Dermis blood vessel endothelial cell (primary cell): ENCODE results near the gene YIF1A. TPM values are rescaled to one million over a fixed set of nuclear protein-coding genes. Genes with fewer than 3 reads are reported as not detected.

Source experiments
- DNase-seq: peaks from one replicate; pipeline ENCODE4 v3.0.0; 2010
- total RNA-seq: library from RNA; depleted of rRNA; stranded (reverse); fragments of >200 nt; gene quantifications from 2 replicates; pipeline ENCODE4 v1.2.3, GENCODE V29; 2014

Gene YIF1A
- total RNA-seq, 1 donor from 2014 or later: 159 TPM

DNA sequence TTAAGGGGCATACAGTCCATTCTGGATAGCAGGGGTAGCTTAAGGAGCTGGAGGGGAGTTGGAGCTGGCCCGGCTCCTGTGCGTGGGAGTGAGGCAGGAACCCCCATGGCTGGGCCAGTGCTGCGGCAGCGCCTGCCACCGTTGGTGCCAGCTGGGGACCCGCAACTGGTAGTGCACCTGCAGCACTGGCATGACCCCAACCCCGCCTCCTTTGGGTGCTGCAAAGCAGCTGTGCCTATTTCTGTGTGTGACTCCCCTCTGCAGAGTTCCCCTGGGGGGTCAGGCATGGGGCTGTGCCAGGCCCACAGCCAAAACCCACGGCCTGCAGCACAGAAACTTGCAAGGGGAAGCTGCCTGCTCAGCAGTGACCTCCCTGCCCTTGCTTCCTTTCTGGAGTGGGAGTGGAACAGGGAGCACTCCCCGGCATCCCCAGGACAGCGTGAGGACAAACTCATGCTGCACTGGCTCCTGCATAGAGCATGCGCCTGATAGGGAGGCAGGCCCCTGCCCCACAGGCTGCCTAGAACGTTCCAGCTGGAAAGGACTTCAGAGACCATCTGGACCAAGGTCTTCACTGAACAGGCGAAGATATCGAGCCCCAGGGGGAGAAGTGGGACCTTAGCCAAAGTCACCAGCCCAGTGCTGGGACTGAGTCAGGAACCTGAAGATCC lies 46.7 kb downstream of the YIF1A start:
- no peak for DNase-seq

DNA sequence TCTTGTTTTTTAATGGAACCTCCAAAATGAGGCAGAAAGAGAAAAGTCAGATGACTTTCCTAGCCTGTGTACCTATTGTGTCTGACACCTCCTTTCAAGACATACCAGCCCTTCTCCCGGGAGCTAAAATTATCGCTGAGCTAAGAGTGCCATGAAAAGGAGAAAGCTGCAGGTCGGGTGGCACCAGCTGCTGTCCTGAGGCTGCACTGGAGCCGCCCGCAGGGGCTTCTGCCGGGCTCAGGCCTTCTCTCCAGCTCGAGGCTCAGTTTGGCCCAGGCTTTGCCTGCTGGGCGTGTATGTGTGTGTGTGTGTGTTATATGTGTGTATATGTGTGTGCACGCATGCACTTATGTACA lies 48.2 kb downstream of the YIF1A start:
- no peak for DNase-seq

DNA sequence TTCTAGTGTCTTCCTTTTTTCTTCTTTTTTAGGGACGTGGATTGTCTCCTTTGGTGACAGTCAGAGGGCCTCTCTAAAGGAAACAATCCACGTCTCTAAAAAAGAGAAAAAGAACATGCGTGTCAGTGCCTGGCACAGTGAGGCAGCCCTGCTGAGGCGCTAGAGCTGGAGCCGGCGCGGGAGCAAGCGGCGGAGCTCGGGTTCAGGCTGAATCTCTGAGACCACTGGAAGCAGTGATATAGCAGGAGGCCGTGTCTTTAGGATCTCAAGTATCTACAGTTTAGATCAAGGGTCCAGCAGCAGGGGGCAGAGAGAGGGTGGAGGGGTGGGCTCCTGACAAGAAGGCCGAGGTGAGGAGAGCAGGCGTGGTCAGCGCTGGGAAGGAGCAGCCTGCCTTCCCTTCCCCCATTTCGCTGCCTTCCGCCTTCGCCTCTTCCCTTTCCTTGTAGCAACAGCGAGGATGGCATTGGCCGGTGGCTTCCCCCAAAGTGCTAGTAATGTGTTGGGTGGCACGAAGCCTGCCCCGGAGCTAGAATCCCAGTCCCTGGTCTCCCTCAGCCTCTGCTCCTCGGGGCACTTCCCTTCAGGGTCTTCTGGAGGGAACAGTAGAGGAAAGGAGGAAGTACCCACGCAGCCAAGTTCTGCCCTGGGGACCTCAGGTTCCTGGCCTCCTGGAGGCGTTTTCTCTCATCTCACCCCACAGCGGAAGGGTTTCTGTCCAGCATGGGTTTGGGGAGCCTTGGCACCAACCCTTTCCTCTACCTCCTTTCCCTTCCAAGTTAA lies 48.8 kb downstream of the YIF1A start:
- no peak for DNase-seq

DNA sequence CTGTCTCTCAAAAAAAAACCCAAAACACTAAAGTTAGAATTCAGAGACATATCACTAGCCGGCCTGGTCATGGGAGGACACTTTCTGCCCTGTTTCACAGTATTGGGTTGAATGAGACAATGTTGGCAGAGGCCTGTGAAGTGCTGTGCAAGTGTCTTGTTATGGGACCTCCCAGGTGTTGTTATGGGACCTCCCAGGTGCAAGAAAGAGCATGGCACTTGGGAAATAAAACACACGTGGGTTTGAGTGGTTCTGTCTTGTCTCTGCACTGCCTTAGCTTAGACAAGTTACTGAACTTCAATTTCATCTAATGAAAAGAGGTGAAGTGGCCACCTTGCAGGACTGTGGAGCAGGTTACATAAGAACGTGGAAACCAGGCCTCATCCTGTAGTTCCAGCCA lies 49.4 kb downstream of the YIF1A start:
- DNase-seq: no peak

DNA sequence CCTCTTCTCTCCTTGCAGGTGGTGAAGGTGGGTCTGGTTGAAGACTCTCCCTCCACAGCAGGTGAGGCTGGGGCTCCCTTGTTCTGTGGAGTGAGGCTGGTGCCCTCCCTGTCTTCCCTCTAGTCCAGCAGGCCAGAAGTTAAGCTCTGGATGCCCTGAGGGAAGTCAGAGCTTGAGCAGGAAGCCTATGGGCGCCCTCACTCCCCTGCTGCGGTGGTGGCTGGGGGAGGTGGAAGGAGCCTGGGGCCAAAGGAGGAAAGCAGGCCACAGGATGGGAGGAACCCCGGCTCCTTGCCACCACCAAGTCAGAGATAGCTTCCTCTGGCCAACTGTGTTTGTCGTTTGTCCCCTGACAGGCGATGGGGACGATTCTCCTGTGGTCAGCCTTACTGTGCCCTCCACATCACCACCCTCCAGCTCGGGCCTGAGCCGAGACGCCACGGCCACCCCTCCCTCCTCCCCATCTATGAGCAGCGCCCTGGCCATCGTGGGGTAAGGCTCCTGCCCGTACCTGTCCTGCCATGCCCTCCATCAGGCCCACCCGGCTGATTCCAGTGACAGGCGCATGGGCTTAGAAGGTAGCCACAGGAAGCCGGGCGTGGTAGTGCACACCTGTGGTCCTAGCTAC lies 50.0 kb downstream of the YIF1A start:
- DNase-seq: no peak

DNA sequence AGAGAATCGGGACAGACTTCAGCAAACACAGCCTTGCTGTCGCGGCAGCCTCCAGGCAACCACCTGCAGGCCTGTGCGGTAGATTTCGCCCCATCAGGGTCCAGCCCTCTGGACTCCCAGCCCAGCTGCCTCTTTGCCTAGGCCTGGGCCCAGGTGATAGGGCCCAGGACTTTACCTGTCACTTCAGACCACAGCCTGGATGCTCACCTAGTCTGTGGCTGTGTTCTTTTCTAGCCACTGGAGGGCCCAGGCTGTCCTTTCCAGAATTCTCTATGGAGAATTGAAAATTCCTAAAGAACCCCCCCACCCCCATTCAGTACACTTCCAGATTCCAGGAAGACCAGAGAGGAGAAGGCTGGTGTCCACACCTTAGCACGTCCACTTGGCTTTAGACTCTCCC lies 51.1 kb downstream of the YIF1A start:
- DNase-seq: no peak

DNA sequence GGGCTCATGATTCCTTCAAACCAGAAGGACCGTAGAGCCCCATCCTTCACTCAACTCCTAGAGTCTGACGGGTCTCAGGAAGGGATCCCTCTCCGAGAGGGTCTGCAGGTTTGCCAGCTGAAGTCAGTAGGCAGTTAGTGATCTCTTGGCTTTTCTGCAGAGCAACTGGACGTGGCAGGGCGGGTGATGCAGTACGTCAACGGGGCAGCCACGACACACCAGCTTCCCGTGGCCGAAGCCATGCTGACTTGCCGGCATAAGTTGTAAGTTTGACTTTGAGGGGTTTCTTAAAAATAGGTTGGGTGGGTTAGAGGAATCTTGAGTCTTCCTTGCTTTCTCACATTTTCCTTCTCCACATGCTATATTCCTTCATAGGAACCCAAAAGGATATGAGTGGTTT lies 53.8 kb downstream of the YIF1A start:
- no peak for DNase-seq

Other genes starting within 250 kb of the YIF1A start
- 0.60 and 1.4 TPM in 2 replicates for gene GAL3ST3, start 240.0 kb downstream of the YIF1A start, total RNA-seq
- gene SF3B2, start 236.8 kb downstream of the YIF1A start, total RNA-seq: 116 and 141 TPM in 2 replicates
- 28.2 and 52.7 TPM in 2 replicates for gene PACS1, start 218.9 kb downstream of the YIF1A start, total RNA-seq
- 18.0 and 18.5 TPM in 2 replicates for gene KLC2, start 31.4 kb downstream of the YIF1A start, total RNA-seq
- gene RAB1B, start 20.5 kb downstream of the YIF1A start, total RNA-seq: 77.8 and 196 TPM in 2 replicates
- not detected in 2 replicates for gene CNIH2, start 11.0 kb downstream of the YIF1A start, total RNA-seq
- gene TMEM151A, start 2.8 kb upstream of the YIF1A start, total RNA-seq: not detected in 2 replicates
- 0.23 and 0.68 TPM in 2 replicates for gene CD248, start 27.9 kb upstream of the YIF1A start, total RNA-seq
- 4.8 and 6.7 TPM in 2 replicates for gene RIN1, start 47.3 kb upstream of the YIF1A start, total RNA-seq
- 65.7 and 71.8 TPM in 2 replicates for gene BRMS1, start 56.0 kb upstream of the YIF1A start, total RNA-seq
- 25.8 and 28.1 TPM in 2 replicates for gene B4GAT1, start 58.5 kb upstream of the YIF1A start, total RNA-seq
- gene SLC29A2, start 82.6 kb upstream of the YIF1A start, total RNA-seq: 1.2 and 2.3 TPM in 2 replicates
- gene NPAS4, start 131.9 kb upstream of the YIF1A start, total RNA-seq: not detected in 2 replicates
- 40.7 and 61.1 TPM in 2 replicates for gene MRPL11, start 149.7 kb upstream of the YIF1A start, total RNA-seq
- gene PELI3, start 177.8 kb upstream of the YIF1A start, total RNA-seq: 3.7 and 4.9 TPM in 2 replicates
- gene DPP3, start 191.3 kb upstream of the YIF1A start, total RNA-seq: 50.5 and 71.7 TPM in 2 replicates
- 28.6 and 36.8 TPM in 2 replicates for gene BBS1, start 221.5 kb upstream of the YIF1A start, total RNA-seq